GM18508 (cell line): ENCODE results near the gene DHX57.
A peak's percentile ranks its signal among the peaks of the same experiment; 100 is the strongest.
"Not testable (repeated sequence)": the region's sequence is repeated elsewhere in the genome, so short reads cannot be mapped to it uniquely, and the experiment has no call there.

Experiments used
- ATAC-seq: cut with Tn5 transposase; IDR thresholded peaks from one replicate; pipeline ENCODE4 v1.9.1; 2021; ENCODE audit warnings: moderate number of reproducible peaks; ENCODE audit not compliant: insufficient read depth, unreplicated experiment

Gene DHX57

DNA sequence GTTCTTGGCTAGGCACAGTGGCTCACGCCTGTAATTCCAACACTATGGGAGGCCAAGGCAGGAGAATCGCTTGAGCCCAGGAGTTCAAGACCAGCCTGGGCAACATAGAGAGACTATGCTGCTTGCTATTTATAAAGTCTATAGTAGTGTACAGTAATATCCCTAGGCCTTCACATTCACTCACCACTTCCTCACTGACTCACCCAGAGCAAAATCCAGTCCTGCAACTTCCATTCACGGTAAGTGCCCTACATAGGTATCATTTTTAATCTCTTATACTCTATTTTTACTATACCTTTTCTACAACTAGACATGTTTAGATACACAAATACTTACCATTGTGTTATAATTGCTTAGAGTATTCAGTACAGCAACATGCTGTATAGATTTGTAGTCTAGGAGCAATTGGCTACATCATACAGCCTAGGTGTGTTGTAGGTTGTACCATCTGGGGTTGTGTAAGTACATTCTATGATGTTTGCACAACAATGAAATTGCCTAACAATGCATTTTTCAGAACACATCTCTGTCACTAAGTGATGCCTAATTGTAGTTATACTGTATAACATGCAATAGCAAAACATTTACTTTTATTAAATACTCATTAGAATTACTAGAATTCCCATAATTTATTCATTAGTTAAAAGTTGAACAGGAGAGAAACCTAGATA is 8.8 kb downstream of the DHX57 start:
- ATAC-seq = no peak

GRCh38 chr2:38863061-38863695 is 12.6 kb downstream of the DHX57 start:
- ATAC-seq = no peak

DNA sequence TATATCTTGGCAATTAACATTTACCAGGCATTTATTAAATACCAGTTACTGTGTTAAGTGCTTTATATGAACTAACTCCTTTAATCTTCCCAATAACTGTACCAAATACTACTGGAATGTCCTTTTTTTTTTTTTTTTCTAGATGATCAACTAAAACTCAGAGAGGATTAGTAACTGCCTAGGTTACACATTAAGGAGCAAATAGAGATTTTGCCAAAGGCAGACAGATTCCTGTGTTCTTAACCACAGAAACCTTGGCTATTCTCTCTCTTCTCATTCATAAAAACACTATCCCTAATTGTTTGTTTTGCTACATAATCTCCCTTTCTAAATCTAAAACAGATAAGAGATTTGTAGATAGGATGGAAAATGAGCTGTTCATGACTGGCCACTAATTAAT is 13.3 kb downstream of the DHX57 start:
- ATAC-seq = no peak

DNA sequence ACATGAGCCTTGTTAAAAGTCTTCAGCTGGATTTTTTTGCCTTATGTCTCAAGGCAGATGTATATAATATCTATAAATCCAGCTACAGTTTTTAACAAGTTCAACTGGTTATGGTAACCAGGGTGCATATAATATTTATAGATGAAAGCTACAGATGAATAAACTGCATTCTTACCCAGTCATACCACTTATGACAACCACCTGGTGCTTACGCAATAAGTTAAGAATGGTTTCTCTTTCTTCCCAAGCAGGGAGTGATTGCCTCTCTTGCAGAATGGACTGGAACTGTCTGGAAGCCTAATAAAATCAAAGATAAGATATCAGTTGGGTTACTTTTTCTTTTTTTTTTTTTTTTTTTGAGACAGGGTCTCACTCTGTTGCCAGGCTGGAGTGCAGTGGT is 19.6 kb downstream of the DHX57 start:
- ATAC-seq = no peak

DNA sequence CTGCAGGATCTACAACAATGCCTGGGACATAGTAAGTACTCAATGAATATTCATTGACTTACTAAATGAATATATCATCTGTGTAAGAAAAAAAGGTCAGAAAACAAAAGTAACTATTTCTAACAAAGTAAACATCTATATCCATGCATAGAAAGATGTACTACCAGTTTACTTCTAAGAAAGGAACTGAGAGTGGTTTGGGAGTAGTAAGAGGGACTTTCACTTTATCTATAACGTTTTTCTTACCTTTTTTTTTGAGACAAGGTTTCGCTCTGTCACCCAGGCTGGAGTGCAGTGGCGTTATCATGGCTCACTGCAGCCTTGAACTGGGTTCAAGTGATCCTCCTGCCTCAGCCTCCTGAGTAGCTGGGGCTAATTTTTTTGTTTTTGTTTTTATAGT is 25.7 kb downstream of the DHX57 start:
- peak; percentile 65 for ATAC-seq

DNA sequence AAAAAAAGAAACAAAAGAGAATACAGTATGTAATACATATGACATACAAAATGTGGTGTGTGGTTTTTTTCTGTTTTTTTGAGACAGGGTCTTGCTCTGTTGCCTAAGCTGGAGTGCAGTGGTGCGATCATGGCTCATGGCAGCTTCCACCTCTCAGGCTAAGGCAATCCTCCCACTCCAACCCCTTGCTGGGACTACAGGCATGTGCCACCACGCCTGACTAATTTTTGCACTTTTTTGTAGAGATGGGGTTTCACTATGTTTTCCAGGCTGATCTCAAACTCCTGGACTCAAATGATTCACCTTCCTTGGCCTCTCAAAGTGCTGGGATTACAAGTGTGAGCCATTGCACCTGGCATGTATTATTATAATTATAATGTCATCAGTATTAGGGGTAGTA is 38.9 kb downstream of the DHX57 start:
- ATAC-seq = no peak

DNA sequence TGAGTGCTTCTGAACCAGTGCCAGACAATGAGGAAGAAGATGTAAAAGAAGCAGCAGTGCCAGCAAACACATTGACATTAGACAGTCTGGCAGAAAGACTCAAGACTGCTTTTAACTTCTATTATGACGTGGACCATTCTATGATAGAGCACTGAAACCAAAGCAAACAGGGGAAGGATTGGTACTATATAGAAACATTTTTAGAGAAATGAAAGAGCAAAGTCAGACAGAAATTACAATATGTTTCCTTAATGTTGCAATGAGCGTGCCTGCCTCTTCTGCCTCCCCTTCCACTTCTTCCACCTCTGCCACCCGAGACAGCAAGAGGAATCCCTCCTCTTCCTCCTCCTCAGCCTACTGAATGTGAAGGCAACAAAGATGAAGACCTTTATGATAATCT is 39.7 kb downstream of the DHX57 start:
- ATAC-seq = peak; percentile 94

DNA sequence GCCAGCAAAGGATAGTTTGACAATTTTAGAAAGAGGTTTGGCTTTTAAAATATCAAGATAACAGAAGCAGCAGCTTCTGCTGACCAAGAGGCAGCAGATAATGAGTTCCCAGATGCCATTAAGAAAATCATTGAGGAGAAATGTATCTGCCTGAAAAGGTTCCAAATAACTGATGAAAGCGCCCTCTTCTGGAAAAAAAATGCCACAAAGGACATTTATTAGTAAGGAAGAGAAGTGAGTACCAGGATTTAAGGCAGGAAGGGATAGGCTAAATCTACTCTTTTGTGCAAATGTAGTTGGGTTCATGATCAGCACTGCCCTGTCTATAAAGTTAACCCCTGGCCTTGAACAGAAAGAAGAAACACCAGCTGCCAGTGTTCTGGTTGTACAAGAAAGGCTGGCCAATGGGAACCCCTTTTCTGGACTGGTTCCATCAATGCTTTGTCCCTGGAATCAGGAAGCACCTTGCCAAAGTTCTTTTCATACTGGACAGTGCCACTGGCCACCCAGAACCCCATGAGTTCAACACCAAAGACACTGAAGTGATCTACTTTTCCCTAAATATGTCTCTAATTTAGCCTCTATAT is 40.6 kb downstream of the DHX57 start:
- ATAC-seq = no peak

- ATAC-seq = no peak
These were observed 45.1 kb downstream of the DHX57 start for GRCh38 chr2:38830526-38831159.

- no peak for ATAC-seq
These were observed 45.8 kb downstream of the DHX57 start for GRCh38 chr2:38829971-38830370.

GRCh38 chr2:38828460-38828859 is 47.3 kb downstream of the DHX57 start:
- no peak for ATAC-seq

DNA sequence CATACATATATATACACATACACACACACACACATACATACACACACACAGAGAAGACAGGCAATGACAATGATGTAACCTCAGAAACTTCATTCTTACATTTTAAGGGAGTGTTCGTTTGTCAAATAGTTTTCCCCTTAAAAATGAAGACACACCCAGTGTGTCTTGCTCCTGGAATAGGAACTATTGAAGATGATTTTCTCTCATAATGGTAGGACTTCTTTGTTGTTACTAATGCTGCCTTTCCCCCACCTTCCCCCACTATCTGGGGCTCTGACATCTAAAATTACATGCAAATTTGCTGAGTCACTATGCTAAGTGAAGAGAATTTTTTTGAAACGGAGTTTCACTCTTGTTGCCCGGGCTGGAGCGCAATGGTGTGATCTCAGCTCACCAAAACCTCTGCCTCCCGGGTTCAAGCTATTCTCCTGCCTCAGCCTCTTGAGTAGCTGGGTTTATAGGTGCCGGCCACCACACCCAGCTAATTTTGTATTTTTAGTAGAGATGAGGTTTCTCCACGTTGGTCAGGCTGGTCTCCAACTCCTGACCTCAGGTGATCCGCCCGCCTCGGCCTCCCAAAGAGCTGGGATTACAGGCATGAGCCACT is 48.1 kb downstream of the DHX57 start:
- not testable (repeated sequence) for ATAC-seq

DNA sequence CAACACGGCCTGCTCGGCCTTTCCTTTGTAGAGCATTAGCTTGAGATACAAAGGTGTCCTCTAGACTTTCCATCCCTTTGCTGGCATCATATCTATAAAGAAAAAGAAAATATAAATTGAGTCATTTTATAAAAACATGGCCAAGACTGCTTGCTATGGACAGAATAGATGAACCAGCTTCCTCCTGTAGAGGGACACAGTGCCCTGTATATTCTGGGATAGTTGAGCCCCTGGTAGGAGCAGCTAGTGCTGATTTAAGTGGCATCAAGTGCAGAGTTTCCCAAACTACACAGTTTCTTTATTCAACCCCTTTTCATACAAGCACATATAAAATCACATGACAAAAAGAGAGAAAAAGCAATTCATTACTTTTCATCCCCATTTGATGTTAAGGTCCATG is 49.8 kb downstream of the DHX57 start:
- ATAC-seq = no peak

- ATAC-seq = no peak
These were observed 50.8 kb downstream of the DHX57 start for GRCh38 chr2:38824906-38825305.

DNA sequence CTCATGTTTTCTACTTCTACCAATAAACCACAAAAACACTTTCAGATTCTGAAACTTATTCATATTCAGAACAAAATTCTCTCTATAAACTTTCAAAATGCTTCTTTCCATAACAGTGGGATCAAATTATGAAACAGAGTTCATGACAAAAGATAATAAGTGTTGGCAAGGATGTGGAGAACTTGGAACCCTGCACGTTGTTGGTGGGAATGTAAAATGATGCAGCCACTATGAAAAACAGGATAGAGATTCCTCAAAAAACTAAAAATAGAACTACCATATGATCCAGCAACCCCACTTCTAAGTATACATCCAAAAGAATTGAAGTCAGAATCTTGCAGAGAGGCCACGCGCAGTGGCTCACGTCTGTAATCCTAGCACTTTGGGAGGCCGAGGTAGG is 52.3 kb downstream of the DHX57 start:
- ATAC-seq = no peak

- ATAC-seq = no peak
These were observed 57.2 kb downstream of the DHX57 start for GRCh38 chr2:38818565-38818964.

GRCh38 chr2:38815936-38816335 is 59.8 kb downstream of the DHX57 start:
- ATAC-seq = no peak

DNA sequence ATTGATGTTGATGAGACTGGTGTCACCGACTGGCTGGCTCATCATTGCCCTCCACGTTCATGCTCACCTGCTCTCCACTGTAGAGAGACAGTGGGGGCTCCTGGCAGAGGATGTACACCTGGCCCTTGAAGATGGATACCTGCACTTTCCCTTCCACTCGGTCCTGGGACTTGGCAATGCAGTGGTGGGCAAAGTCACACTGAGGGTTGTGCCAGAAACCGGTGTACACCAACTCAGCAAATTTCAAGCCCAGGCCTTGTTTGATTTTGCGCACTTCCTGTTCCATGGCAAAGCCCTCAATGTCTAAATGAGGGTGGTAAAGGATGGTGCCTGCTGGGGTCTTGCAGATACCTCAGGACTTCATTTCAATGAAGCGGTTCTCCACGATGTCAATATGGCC is 65.2 kb downstream of the DHX57 start:
- no peak for ATAC-seq

DNA sequence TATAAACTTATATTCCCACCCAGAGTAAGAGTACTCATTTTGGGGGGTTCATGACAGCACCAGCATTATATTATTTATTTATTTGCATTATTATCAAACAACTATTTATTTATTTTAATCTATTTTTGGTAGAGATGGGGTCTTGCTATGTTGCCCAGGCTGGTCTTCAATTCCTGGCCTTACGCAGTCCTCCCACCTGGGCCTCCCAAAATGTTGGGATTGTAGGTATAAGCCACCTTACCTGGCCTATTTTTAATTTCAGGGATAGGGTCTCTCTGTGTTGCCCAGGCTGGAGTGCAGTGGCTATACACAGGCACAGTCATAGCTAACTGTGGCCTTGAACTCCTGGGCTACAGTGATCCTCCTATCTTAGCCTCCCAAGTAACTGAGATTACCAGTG is 67.1 kb downstream of the DHX57 start:
- ATAC-seq = no peak

- ATAC-seq = no peak
These were observed 69.0 kb downstream of the DHX57 start for GRCh38 chr2:38806733-38807059.

DNA sequence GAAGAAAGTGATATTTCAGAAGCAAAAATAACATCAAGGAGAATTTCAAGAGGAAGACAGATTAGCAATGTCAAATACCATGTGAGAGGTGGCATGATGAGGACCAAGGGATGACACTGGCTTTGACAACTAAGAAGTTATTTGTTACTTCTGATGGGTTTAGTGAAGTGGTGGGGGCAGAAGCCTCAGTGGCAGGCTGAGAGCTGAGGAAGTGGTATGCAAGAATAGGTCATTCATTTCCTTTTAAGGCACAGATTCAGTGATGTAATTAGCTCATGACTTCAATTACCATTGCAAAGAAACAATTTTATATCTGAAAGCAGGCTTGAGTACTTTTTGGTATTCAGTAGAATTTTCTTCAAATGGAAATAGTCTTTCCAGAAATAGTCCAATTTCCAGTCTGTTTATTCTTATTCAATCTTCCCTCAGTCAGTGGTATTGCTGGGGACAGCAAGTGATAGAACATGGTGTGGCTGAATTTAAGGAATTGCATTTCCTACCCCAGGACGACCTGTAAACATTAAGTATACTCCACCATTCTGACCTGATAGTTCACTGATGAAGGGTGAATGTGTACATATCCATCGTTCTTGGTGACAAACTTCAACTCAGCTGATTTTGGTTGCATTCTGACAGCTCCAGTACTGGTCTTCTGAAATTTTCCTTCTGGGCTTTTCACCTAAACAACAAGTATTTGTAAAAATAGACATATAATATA is 69.6 kb downstream of the DHX57 start:
- ATAC-seq = no peak
